Measurements from ENCODE around the gene CCNI2. TPM values are rescaled to one million over a fixed set of nuclear protein-coding genes. Genes with fewer than 3 reads are reported as not detected.

CCNI2 gene
- total RNA-seq, 1 donor from 2014 or later = 0.36 TPM

GRCh38 chr5:132747616-132748440 lies 602 bp downstream of the CCNI2 start:
- DNase-seq (ENCODE audit: low spot score) (no peak), ATAC-seq (no peak)
- intact Hi-C loops (cut with DNase I) = loop anchor here (5.0 kb wide), 1 partner anchor 664 kb away; no protein-coding TSS in a partner anchor

GRCh38 chr5:132748522-132749000 lies 1.3 kb downstream of the CCNI2 start:
- intact Hi-C loops (cut with DNase I) = loop anchor here (5.0 kb wide), 1 partner anchor 664 kb away; no protein-coding TSS in a partner anchor
- no peak for ATAC-seq
- no peak for DNase-seq (ENCODE audit: low spot score)

GRCh38 chr5:132749506-132749905 lies 2.3 kb downstream of the CCNI2 start:
- intact Hi-C loops (cut with DNase I) = loop anchor here (5.0 kb wide), 1 partner anchor 663 kb away; no protein-coding TSS in a partner anchor
- ATAC-seq (no peak), DNase-seq (ENCODE audit: low spot score) (no peak)

- intact Hi-C loops (cut with DNase I) = no loop called here
- ATAC-seq (peak; percentile 11), DNase-seq (ENCODE audit: low spot score) (no peak)
Measured at GRCh38 chr5:132750471-132751230, 3.4 kb downstream of the CCNI2 start.

- DNase-seq (ENCODE audit: low spot score) = peak; percentile 85
- intact Hi-C loops (cut with DNase I) = no loop called here
- ATAC-seq = peak; percentile 86
Measured at GRCh38 chr5:132751444-132751843, 4.2 kb downstream of the CCNI2 start.

GRCh38 chr5:132751971-132752580 lies 4.8 kb downstream of the CCNI2 start:
- intact Hi-C loops (cut with DNase I) = no loop called here
- ATAC-seq (peak; percentile 8), DNase-seq (ENCODE audit: low spot score) (no peak)

GRCh38 chr5:132752581-132753125 lies 5.4 kb downstream of the CCNI2 start:
- intact Hi-C loops (cut with DNase I) = no loop called here
- DNase-seq (ENCODE audit: low spot score) = no peak
- no peak for ATAC-seq

- no peak for DNase-seq (ENCODE audit: low spot score)
- ATAC-seq = no peak
- intact Hi-C loops (cut with DNase I) = no loop called here
Measured at GRCh38 chr5:132753135-132753987, 6.1 kb downstream of the CCNI2 start.

- DNase-seq (ENCODE audit: low spot score) (no peak), ATAC-seq (no peak)
- intact Hi-C loops (cut with DNase I) = no loop called here
Measured at GRCh38 chr5:132754111-132754510, 6.9 kb downstream of the CCNI2 start.

- ATAC-seq (no peak), DNase-seq (ENCODE audit: low spot score) (no peak)
- intact Hi-C loops (cut with DNase I) = no loop called here
Measured at GRCh38 chr5:132754947-132755346, 7.7 kb downstream of the CCNI2 start.

- ATAC-seq (no peak), DNase-seq (ENCODE audit: low spot score) (no peak)
- intact Hi-C loops (cut with DNase I) = no loop called here
Measured at GRCh38 chr5:132756542-132756941, 9.3 kb downstream of the CCNI2 start.

GRCh38 chr5:132758451-132758850 lies 11.2 kb downstream of the CCNI2 start:
- ATAC-seq (no peak), DNase-seq (ENCODE audit: low spot score) (no peak)
- intact Hi-C loops (cut with DNase I) = no loop called here

GRCh38 chr5:132759114-132760048 lies 12.2 kb downstream of the CCNI2 start:
- intact Hi-C loops (cut with DNase I) = no loop called here
- no peak for DNase-seq (ENCODE audit: low spot score)
- no peak for ATAC-seq

- intact Hi-C loops (cut with DNase I) = no loop called here
- no peak for DNase-seq (ENCODE audit: low spot score)
Measured at GRCh38 chr5:132760049-132760420, 12.8 kb downstream of the CCNI2 start.

GRCh38 chr5:132760601-132761317 lies 13.5 kb downstream of the CCNI2 start:
- intact Hi-C loops (cut with DNase I) = no loop called here
- no peak for ATAC-seq
- DNase-seq (ENCODE audit: low spot score) = no peak

More at GRCh38 chr5:132760049-132760420, 12.8 kb downstream of the CCNI2 start:
- no peak for ATAC-seq

- ATAC-seq (no peak), DNase-seq (ENCODE audit: low spot score) (no peak)
- intact Hi-C loops (cut with DNase I) = no loop called here
Measured at GRCh38 chr5:132761321-132762240, 14.4 kb downstream of the CCNI2 start.

Measured in sciatic nerve (tissue), 2 donors.